HepG2 (cell line): Measurements from ENCODE around the gene LTB4R. TPM values are rescaled to one million over a fixed set of nuclear protein-coding genes. Genes with fewer than 3 reads are reported as not detected.

ENCODE experiments used
- ATAC-seq: fragments of 200-7000 bp; cut with Tn5 transposase; 3 replicates; pipeline ENCODE4 v1.9.1; 2020; ENCODE audit warnings: mild to moderate bottlenecking, moderate library complexity
- BruUV-seq: library from RNA; stranded (reverse); fragments of 400-500 nt; replicated peaks from 2 replicates; lab custom pipeline; 2021; lab: Mats Ljungman, UMichigan
- CTCF ChIA-PET: fragments of 300-600 bp; formaldehyde crosslinking; extraction: SDS; loops from one replicate; lab custom pipeline; 2021; ENCODE audit warnings: low total read pairs, inconsistent platforms, low intra/inter-chr PET ratio; lab: Yijun Ruan, JAX
- POLR2A ChIA-PET: fragments of 350-600 bp; sonication (Branson Sonifier 250); formaldehyde crosslinking; loops from one replicate; lab custom pipeline; 2020; ENCODE audit warnings: antibody characterized with exemption, inconsistent platforms; lab: Yijun Ruan, JAX
- DNase-seq: peaks from one replicate; pipeline ENCODE4 v3.0.0-alpha.2; 2015; ENCODE audit warnings: low spot score
- FAIRE-seq: peaks from 3 replicates; lab custom pipeline; 2011; peaks lifted over from hg19 to GRCh38; lab: Jason Lieb, UNC
- H2AFZ ChIP-seq: one replicate; pipeline ENCODE4 v1.6.1; 2011; ENCODE audit warnings: low read length, inconsistent platforms
- H3K27ac ChIP-seq: fragments of 300-600 bp; 3 replicates; pipeline ENCODE4 v1.8.0; 2011; ENCODE audit warnings: mixed run types, mild to moderate bottlenecking, mixed read lengths, low read length, inconsistent platforms; ENCODE audit not compliant: insufficient read depth; ENCODE audit errors: extremely low read length
- H3K27me3 ChIP-seq, 2 experiments: fragments of 200-600 bp in 1 of 2; 2 replicates in 1 of 2; 3 replicates in 1 of 2; pipeline versions ENCODE4 v1.6.0 to v1.8.0; 2011; ENCODE audit warnings: low read length in 2 of 2, mild to moderate bottlenecking in 2 of 2, moderate library complexity in 2 of 2, inconsistent platforms in 1 of 2; ENCODE audit not compliant: insufficient read depth in 2 of 2, control insufficient read depth in 1 of 2
- H3K36me3 ChIP-seq, 2 experiments: fragments of 200-600 bp in 1 of 2; replicated peaks in 1 of 2; 2 replicates in 1 of 2; 3 replicates in 1 of 2; pipeline versions ENCODE4 v1.5.1 to v1.8.0; 2011; ENCODE audit warnings: low read length in 2 of 2, inconsistent platforms in 1 of 2; ENCODE audit not compliant: insufficient read depth in 2 of 2, control insufficient read depth in 1 of 2
- H3K4me1 ChIP-seq: 2 replicates; pipeline ENCODE4 v1.5.1; 2012; ENCODE audit warnings: low read length, inconsistent platforms; ENCODE audit not compliant: insufficient read depth
- H3K4me2 ChIP-seq: 2 replicates; pipeline ENCODE4 v1.6.0; 2011; ENCODE audit warnings: low read depth, low read length, inconsistent platforms
- H3K4me3 ChIP-seq, 3 experiments: fragments of 200-600 bp in 1 of 3; sonication (generic), shearing (Covaris generic) in 1 of 3; replicated peaks in 1 of 3; 2 replicates each; pipeline ENCODE4 v1.5.1; 2011 to 2016; ENCODE audit warnings: low read length in 3 of 3, inconsistent platforms in 2 of 3, low read depth in 2 of 3, mild to moderate bottlenecking in 2 of 3, control low read depth in 1 of 3, mixed read lengths in 1 of 3; ENCODE audit not compliant: insufficient read depth in 1 of 3
- H3K79me2 ChIP-seq: one replicate; pipeline ENCODE4 v1.6.1; 2011; ENCODE audit warnings: low read length, inconsistent platforms; ENCODE audit not compliant: insufficient read depth
- H3K9ac ChIP-seq: 2 replicates; pipeline ENCODE4 v1.6.0; 2011; ENCODE audit warnings: mild to moderate bottlenecking, low read depth, low read length, inconsistent platforms; ENCODE audit not compliant: insufficient read depth
- H3K9me3 ChIP-seq: 2 replicates; pipeline ENCODE4 v1.5.1; 2012; ENCODE audit warnings: mild to moderate bottlenecking, low read length
- H4K20me1 ChIP-seq: 2 replicates; pipeline ENCODE4 v1.6.0; 2011; ENCODE audit warnings: inconsistent platforms, mild to moderate bottlenecking, low read length, moderate library complexity; ENCODE audit not compliant: insufficient read depth
- AGO2 ChIP-seq: fragments of 200-400 bp; formaldehyde crosslinking; optimal IDR thresholded peaks from 2 replicates; pipeline ENCODE3; 2017; ENCODE audit warnings: mild to moderate bottlenecking, low read depth, low read length, moderate library complexity
- BORCS8-MEF2B ChIP-seq: sonication (generic); formaldehyde crosslinking; IDR thresholded peaks from 2 replicates; pipeline ENCODE4 v1.8.0; 2022; ENCODE audit warnings: mild to moderate bottlenecking, missing genetic modification reagents
- CTCF ChIP-seq: sonication (generic); formaldehyde crosslinking; IDR thresholded peaks from 2 replicates; pipeline ENCODE4 v1.5.0; 2020; ENCODE audit warnings: mild to moderate bottlenecking, missing genetic modification reagents, moderate library complexity
- E2F1 ChIP-seq: sonication (generic); formaldehyde crosslinking; IDR thresholded peaks from 2 replicates; pipeline ENCODE4 v1.5.0; 2020; ENCODE audit warnings: missing genetic modification reagents
- HMGA1 ChIP-seq: sonication (generic); formaldehyde crosslinking; conservative IDR thresholded peaks from 2 replicates; pipeline ENCODE4 v1.4.0; 2020; ENCODE audit warnings: missing genetic modification reagents
- MZF1 ChIP-seq: sonication (generic); formaldehyde crosslinking; IDR thresholded peaks from 2 replicates; pipeline ENCODE4 v1.8.1; 2023; ENCODE audit warnings: mild to moderate bottlenecking, missing genetic modification reagents, borderline replicate concordance
- NR2F2 ChIP-seq: IDR thresholded peaks from 2 replicates; pipeline ENCODE4 v1.6.1; 2012; ENCODE audit warnings: low read depth, inconsistent platforms, borderline replicate concordance
- PAF1 ChIP-seq: IDR thresholded peaks from 2 replicates; pipeline ENCODE4 v1.6.1; 2016; ENCODE audit warnings: missing genetic modification reagents, missing compliant biosample characterization
- REPIN1 ChIP-seq: sonication (generic); formaldehyde crosslinking; IDR thresholded peaks from 2 replicates; pipeline ENCODE4 v1.8.0; 2022; ENCODE audit warnings: missing genetic modification reagents, low read depth, mild to moderate bottlenecking, borderline replicate concordance
- SAP130 ChIP-seq: IDR thresholded peaks from 2 replicates; pipeline ENCODE4 v1.6.1; 2016; ENCODE audit warnings: low read depth
- STAT6 ChIP-seq: sonication (generic); formaldehyde crosslinking; IDR thresholded peaks from 2 replicates; pipeline ENCODE4 v1.4.0; 2020; ENCODE audit warnings: missing genetic modification reagents, mild to moderate bottlenecking, borderline replicate concordance
- TGIF2 ChIP-seq: IDR thresholded peaks from 2 replicates; pipeline ENCODE4 v1.6.1; 2016; ENCODE audit warnings: control low read depth, missing compliant biosample characterization
- ZBTB34 ChIP-seq: sonication (generic); formaldehyde crosslinking; IDR thresholded peaks from 2 replicates; pipeline ENCODE4 v1.8.0; 2022; ENCODE audit warnings: mild to moderate bottlenecking, missing genetic modification reagents
- ZFX ChIP-seq: sonication (generic); formaldehyde crosslinking; IDR thresholded peaks from 2 replicates; pipeline ENCODE4 v1.4.0; 2020; ENCODE audit warnings: mild to moderate bottlenecking, low read depth, missing genetic modification reagents, moderate library complexity
- ZNF180 ChIP-seq: sonication (generic); formaldehyde crosslinking; IDR thresholded peaks from 2 replicates; pipeline ENCODE4 v1.4.0; 2020; ENCODE audit warnings: low read depth, missing genetic modification reagents, borderline replicate concordance
- ZNF569 ChIP-seq: sonication (generic); formaldehyde crosslinking; IDR thresholded peaks from 2 replicates; pipeline ENCODE4 v1.5.0; 2020; ENCODE audit warnings: mild to moderate bottlenecking, missing genetic modification reagents, moderate library complexity, borderline replicate concordance
- ZNF713 ChIP-seq: sonication (generic); formaldehyde crosslinking; IDR thresholded peaks from 2 replicates; pipeline ENCODE4 v1.4.0; 2020; ENCODE audit warnings: mild to moderate bottlenecking, missing genetic modification reagents
- ZNF749 ChIP-seq: sonication (generic); formaldehyde crosslinking; IDR thresholded peaks from 2 replicates; pipeline ENCODE4 v1.8.0; 2022; ENCODE audit warnings: mild to moderate bottlenecking, missing genetic modification reagents, moderate library complexity, borderline replicate concordance
- WGBS: methylation state at CpG from one replicate; pipeline ENCODE4 v1.1.6; 2017; ENCODE audit warnings: low lambda C conversion rate; 5-methylcytosine and 5-hydroxymethylcytosine counted together
- in situ Hi-C: cut with HindIII; loops from 2 replicates; pipeline ENCODE4 v1.10.0; 2017; ENCODE audit warnings: low pct_unique_long_range_greater_than_20kb; ENCODE audit not compliant: extremely low pct_ligation_motif_present
- intact Hi-C: fragments of 100-400 bp; cut with micrococcal nuclease; formaldehyde crosslinking; loops from one replicate; pipeline ENCODE4 v1.10.0; 2022; ENCODE audit not compliant: unreplicated experiment
- polyA plus RNA-seq, 8 experiments: library from polyadenylated mRNA; depleted of rRNA in 3 of 8; stranded (reverse) in 7 of 8; unstranded in 1 of 8; fragments of >200 nt; fragmentation: Illumina TruSeq in 4 of 8; extraction: Trizol in 4 of 8; gene quantifications; 2 replicates each; pipeline versions ENCODE4 v1.2.1 to v1.2.3, GENCODE V29; 2011 to 2016; ENCODE audit warnings: low read depth in 4 of 8, missing spikeins in 1 of 8, mixed read lengths in 1 of 8; ENCODE audit not compliant: insufficient read depth in 1 of 8
- total RNA-seq, 5 experiments: library from RNA; depleted of rRNA; stranded (reverse); fragments of >200 nt; fragmentation: Illumina TruSeq; extraction: Trizol; gene quantifications; 2 replicates each; pipeline ENCODE4 v1.2.3, GENCODE V29; 2016; ENCODE audit warnings: low read depth in 1 of 5

The LTB4R gene
- total and polyA plus RNA-seq, 2 of the 13 experiments (the other 11 are each of a cell fraction or from before 2014, with no cell fraction given), result 3.2 to 8.2 TPM

GRCh38 chr14:24280797-24281460, 30.4 kb upstream of the LTB4R start:
- DNase-seq (no peak), ATAC-seq (no peak; the same call in 2 of the 3 replicates), FAIRE-seq (no peak)
- intact Hi-C loops, result no loop called here
- no peak overlapping the region for H3K9ac ChIP-seq
- ChIA-PET POLR2A (interaction anchor here (0.9 to 4.8 kb wide), 6 partner anchors 7 to 86 kb away, joined by 3 to 27 read pairs (median 6); partner anchors contain the start of genes CIDEB, RABGGTA, TINF2 and TM9SF1), CTCF (no interaction called here)
- H2AFZ ChIP-seq, result no peak overlapping the region
- H3K27ac ChIP-seq, result no peak overlapping the region
- no peaks in the 10 kb centered on the region for H3K79me2 ChIP-seq
- in situ Hi-C loops, result no loop called here
- H3K36me3 ChIP-seq, result no peaks in the 10 kb centered on the region
- no peaks in the 10 kb centered on the region for H3K27me3 ChIP-seq
- H3K4me1 ChIP-seq, result no peaks in the 10 kb centered on the region
- H3K4me3 ChIP-seq, result no peak overlapping the region
- no peaks in the 10 kb centered on the region for H3K9me3 ChIP-seq
- H3K4me2 ChIP-seq, result no peak overlapping the region
- 80% methylated on average over 6 of the region's 6 CpGs for WGBS
- BruUV-seq, result no TSS peak
- H4K20me1 ChIP-seq, result no peaks in the 10 kb centered on the region
- TF ChIP-seq STAT6 (CRISPR knock-in tag), result no peak
- no peak for TF ChIP-seq ZNF749 (CRISPR knock-in tag)
- TF ChIP-seq ZNF713 (CRISPR knock-in tag), result no peak
- peak; percentile 27; the same call in 1 of the 2 replicates for TF ChIP-seq ZBTB34 (CRISPR knock-in tag)
- TF ChIP-seq HMGA1 (CRISPR knock-in tag), result no peak
- 0 out of 2 replicates have a peak, but pooled peaks have one; percentile 53 for TF ChIP-seq BORCS8-MEF2B (CRISPR knock-in tag)
- no peak for TF ChIP-seq ZNF180
- no peak for TF ChIP-seq REPIN1 (CRISPR knock-in tag)
- TF ChIP-seq TGIF2 (CRISPR knock-in tag), result no peak
- no peak for TF ChIP-seq PAF1 (CRISPR knock-in tag)
- TF ChIP-seq ZFX (CRISPR knock-in tag), result no peak
- no peak for TF ChIP-seq MZF1 (CRISPR knock-in tag)
- peak; percentile 29 for TF ChIP-seq AGO2
- no peak for TF ChIP-seq CTCF
- no peak for TF ChIP-seq SAP130 (CRISPR knock-in tag)
- TF ChIP-seq E2F1 (CRISPR knock-in tag), result no peak
- no peak for TF ChIP-seq ZNF569
- TF ChIP-seq NR2F2, result no peak
